ENCODE measurements around the gene ZNF487.

ZNF487 gene

DNA sequence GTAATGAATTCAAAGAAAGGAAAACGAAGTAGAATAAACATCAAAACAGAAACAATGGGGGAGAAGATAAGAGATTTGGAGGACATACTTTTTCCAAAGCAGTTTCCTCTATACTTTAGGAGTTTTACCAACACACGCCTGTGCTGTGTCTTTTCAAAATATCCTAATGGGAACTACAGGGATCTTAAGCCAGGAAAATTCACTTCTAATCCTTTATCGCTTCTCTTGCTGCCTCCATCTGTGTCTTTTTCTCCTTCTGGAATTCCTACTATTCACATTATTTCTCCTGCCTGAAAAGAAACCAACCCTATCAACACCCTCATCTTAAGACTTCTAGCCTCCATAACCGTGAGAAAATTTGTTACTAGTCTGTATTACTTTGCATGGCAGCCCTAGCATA is 34.7 kb upstream of the ZNF487 start:
- Histone ChIP-seq H3K23ac (ENCODE audit: low read depth, low read length, poor library complexity) (no peak overlapping the region), H2AFZ (ENCODE audit: low read length) (no peak overlapping the region), H2BK120ac (ENCODE audit: low read depth, low read length) (no peak overlapping the region), H2BK15ac (ENCODE audit: low read length) (no peak overlapping the region), H3K18ac (ENCODE audit: low read length) (no peak overlapping the region), H3K14ac (ENCODE audit: low read length) (no peak overlapping the region), H3K4ac (ENCODE audit: low read length) (no peak overlapping the region), H4K91ac (ENCODE audit: low read depth, low read length, poor library complexity) (no peak overlapping the region), H3K79me1 (ENCODE audit: low read depth, low read length) (peaks cover 2% of the 10 kb centered on the region), H2BK5ac (ENCODE audit: low read length) (no peak overlapping the region), H3K27ac (replicated peaks; ENCODE audit: low read length) (peak overlapping the region; percentile 55), H3K9me3 (replicated peaks in 1 of 2; ENCODE audit: control insufficient read depth in 2 of 2, insufficient read depth in 1 of 2, low read depth in 1 of 2, low read length in 2 of 2) (peaks cover 0 to 17% of the 10 kb centered on the region in 2 donors), H3K9ac (ENCODE audit: low read depth, low read length, poor library complexity) (no peak overlapping the region), H3K27me3 (ENCODE audit: control insufficient read depth in 3 of 3, insufficient read depth in 3 of 3, low read depth in 1 of 3, low read length in 3 of 3) (no peaks in the 10 kb centered on the region), H4K8ac (ENCODE audit: low read depth, low read length) (no peak overlapping the region), H2BK12ac (ENCODE audit: low read length) (no peak overlapping the region), H3K4me2 (ENCODE audit: insufficient read depth, low read length, poor library complexity, severe bottlenecking) (no peak overlapping the region), H3K4me1 (ENCODE audit: control insufficient read depth in 2 of 2, insufficient read depth in 1 of 2, low read depth in 1 of 2, low read length in 2 of 2) (peaks cover 12 to 13% of the 10 kb centered on the region in 2 donors), H2AK5ac (ENCODE audit: low read depth, low read length) (no peak overlapping the region), H3K4me3 (ENCODE audit: low read length in 2 of 2) (no peak overlapping the region), H3K36me3 (replicated peaks in 1 of 2; ENCODE audit: control insufficient read depth in 2 of 2, insufficient read depth in 2 of 2, low read length in 2 of 2) (peaks cover 2 to 73% of the 10 kb centered on the region in 2 donors)
- WGBS, 2 donors (ENCODE audit: extremely low coverage in 2 of 2, insufficient read length in 2 of 2, insufficient replicate concordance in 1 of 2) = no CpG with 5 or more reads among the region's 4 CpGs
- no peak for DNase-seq (ENCODE audit: low spot score)

DNA sequence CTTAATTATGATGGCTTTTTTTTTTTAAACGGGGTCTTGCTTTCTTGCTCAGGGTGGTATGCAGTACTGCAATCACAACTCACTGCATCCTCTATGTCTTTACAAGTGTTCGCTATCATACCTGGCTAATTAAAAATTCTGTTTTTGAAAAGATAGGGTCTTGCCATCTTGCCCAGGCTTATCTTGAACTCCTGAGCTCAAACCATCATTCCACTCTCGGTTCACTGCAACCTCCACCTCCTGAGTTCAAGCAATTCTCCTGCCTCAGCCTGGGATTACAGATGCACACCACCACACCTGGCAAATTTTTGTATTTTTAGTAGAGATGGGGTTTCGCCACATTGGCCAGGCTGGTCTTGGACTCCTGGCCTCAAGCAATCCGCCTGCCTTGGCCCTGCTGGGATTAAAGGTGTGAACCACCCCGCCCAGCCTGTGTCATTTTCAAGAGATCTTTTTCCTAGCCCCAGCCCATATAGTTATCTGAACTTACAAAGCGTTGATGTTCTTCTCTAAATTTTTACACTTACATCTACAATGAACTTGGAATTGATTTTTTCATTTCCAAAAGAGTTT is 33.9 kb upstream of the ZNF487 start:
- Histone ChIP-seq H2AFZ (ENCODE audit: low read length) (no peak overlapping the region), H3K9ac (ENCODE audit: low read depth, low read length, poor library complexity) (no peak overlapping the region), H2AK5ac (ENCODE audit: low read depth, low read length) (no peak overlapping the region), H2BK12ac (ENCODE audit: low read length) (no peak overlapping the region), H3K36me3 (replicated peaks in 1 of 2; ENCODE audit: control insufficient read depth in 2 of 2, insufficient read depth in 2 of 2, low read length in 2 of 2) (peaks cover 2 to 73% of the 10 kb centered on the region in 2 donors), H3K4me3 (ENCODE audit: low read length in 2 of 2) (no peak overlapping the region), H2BK5ac (ENCODE audit: low read length) (no peak overlapping the region), H3K4ac (ENCODE audit: low read length) (no peak overlapping the region), H2BK15ac (ENCODE audit: low read length) (no peak overlapping the region), H3K27ac (replicated peaks; ENCODE audit: low read length) (no peak overlapping the region), H3K14ac (ENCODE audit: low read length) (no peak overlapping the region), H3K23ac (ENCODE audit: low read depth, low read length, poor library complexity) (no peak overlapping the region), H3K27me3 (ENCODE audit: control insufficient read depth in 3 of 3, insufficient read depth in 3 of 3, low read depth in 1 of 3, low read length in 3 of 3) (no peaks in the 10 kb centered on the region), H3K4me1 (ENCODE audit: control insufficient read depth in 2 of 2, insufficient read depth in 1 of 2, low read depth in 1 of 2, low read length in 2 of 2) (peaks cover 11% of the 10 kb centered on the region in 2 donors), H3K79me1 (ENCODE audit: low read depth, low read length) (peaks cover 4% of the 10 kb centered on the region), H4K91ac (ENCODE audit: low read depth, low read length, poor library complexity) (no peak overlapping the region), H3K18ac (ENCODE audit: low read length) (no peak overlapping the region), H2BK120ac (ENCODE audit: low read depth, low read length) (no peak overlapping the region), H3K4me2 (ENCODE audit: insufficient read depth, low read length, poor library complexity, severe bottlenecking) (no peak overlapping the region), H3K9me3 (replicated peaks in 1 of 2; ENCODE audit: control insufficient read depth in 2 of 2, insufficient read depth in 1 of 2, low read depth in 1 of 2, low read length in 2 of 2) (peaks cover 0 to 17% of the 10 kb centered on the region in 2 donors), H4K8ac (ENCODE audit: low read depth, low read length) (no peak overlapping the region)
- no peak for DNase-seq (ENCODE audit: low spot score)
- WGBS, 2 donors (ENCODE audit: extremely low coverage in 2 of 2, insufficient read length in 2 of 2, insufficient replicate concordance in 1 of 2) = no CpG with 5 or more reads among the region's 7 CpGs

DNA sequence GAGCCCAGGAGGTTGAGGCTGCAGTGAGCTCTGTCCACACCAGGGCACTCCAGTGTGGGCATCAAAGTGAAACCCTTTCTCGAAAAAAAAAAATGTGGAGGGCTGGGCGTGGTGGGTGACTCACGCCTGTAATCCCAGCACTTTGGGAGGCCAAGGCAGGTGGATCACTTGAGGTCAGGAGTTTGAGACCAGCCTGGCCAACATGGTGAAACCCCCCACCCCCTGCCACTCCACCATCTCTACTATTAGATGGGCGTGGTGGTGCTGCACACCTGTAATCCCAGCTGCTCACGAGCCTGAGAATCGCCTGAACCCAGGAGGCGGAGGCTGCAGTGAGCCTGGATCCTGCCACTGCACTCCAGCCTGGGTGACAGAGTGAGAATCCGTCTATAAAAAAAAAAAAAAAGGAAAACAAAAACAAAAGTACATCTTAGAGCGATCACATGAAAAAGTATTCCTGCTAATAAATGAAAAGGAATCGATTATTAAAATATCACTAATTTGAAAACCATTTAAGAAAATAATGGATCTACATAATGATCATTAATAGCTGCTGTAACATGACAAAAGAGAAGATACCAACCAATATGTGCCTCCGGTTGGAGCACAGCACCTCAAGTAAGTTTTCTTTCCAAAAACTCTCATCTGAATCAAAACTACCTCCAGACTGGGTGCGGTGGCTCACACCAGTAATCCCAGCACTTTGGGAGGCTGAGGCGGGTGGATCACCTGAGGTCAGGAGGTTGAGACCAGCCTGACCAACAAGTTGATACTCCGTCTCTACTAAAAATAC is 32.8 kb upstream of the ZNF487 start:
- WGBS, 2 donors (ENCODE audit: extremely low coverage in 2 of 2, insufficient read length in 2 of 2, insufficient replicate concordance in 1 of 2) = no CpG with 5 or more reads among the region's 14 CpGs
- no peak overlapping the region for H3K14ac ChIP-seq (ENCODE audit: low read length)
- peaks cover 2 to 66% of the 10 kb centered on the region in 2 donors for H3K36me3 ChIP-seq (replicated peaks in 1 of 2; ENCODE audit: control insufficient read depth in 2 of 2, insufficient read depth in 2 of 2, low read length in 2 of 2)
- no peak overlapping the region for H3K18ac ChIP-seq (ENCODE audit: low read length)
- no peak overlapping the region for H3K4me2 ChIP-seq (ENCODE audit: insufficient read depth, low read length, poor library complexity, severe bottlenecking)
- no peaks in the 10 kb centered on the region for H3K27me3 ChIP-seq (ENCODE audit: control insufficient read depth in 3 of 3, insufficient read depth in 3 of 3, low read depth in 1 of 3, low read length in 3 of 3)
- no peak overlapping the region for H2BK120ac ChIP-seq (ENCODE audit: low read depth, low read length)
- no peak overlapping the region for H3K4me3 ChIP-seq (ENCODE audit: low read length in 2 of 2)
- no peak overlapping the region for H4K91ac ChIP-seq (ENCODE audit: low read depth, low read length, poor library complexity)
- H3K4me1 ChIP-seq (ENCODE audit: control insufficient read depth in 2 of 2, insufficient read depth in 1 of 2, low read depth in 1 of 2, low read length in 2 of 2) = peaks cover 8 to 9% of the 10 kb centered on the region in 2 donors
- H3K27ac ChIP-seq (replicated peaks; ENCODE audit: low read length) = no peak overlapping the region
- H2AFZ ChIP-seq (ENCODE audit: low read length) = no peak overlapping the region
- H3K9me3 ChIP-seq (replicated peaks in 1 of 2; ENCODE audit: control insufficient read depth in 2 of 2, insufficient read depth in 1 of 2, low read depth in 1 of 2, low read length in 2 of 2) = peaks cover 0 to 17% of the 10 kb centered on the region in 2 donors
- no peak overlapping the region for H2BK12ac ChIP-seq (ENCODE audit: low read length)
- peaks cover 6% of the 10 kb centered on the region for H3K79me1 ChIP-seq (ENCODE audit: low read depth, low read length)
- H3K23ac ChIP-seq (ENCODE audit: low read depth, low read length, poor library complexity) = no peak overlapping the region
- no peak overlapping the region for H3K4ac ChIP-seq (ENCODE audit: low read length)
- H3K9ac ChIP-seq (ENCODE audit: low read depth, low read length, poor library complexity) = no peak overlapping the region
- no peak overlapping the region for H2BK5ac ChIP-seq (ENCODE audit: low read length)
- no peak for DNase-seq (ENCODE audit: low spot score)
- H2AK5ac ChIP-seq (ENCODE audit: low read depth, low read length) = no peak overlapping the region
- H4K8ac ChIP-seq (ENCODE audit: low read depth, low read length) = no peak overlapping the region
- no peak overlapping the region for H2BK15ac ChIP-seq (ENCODE audit: low read length)

DNA sequence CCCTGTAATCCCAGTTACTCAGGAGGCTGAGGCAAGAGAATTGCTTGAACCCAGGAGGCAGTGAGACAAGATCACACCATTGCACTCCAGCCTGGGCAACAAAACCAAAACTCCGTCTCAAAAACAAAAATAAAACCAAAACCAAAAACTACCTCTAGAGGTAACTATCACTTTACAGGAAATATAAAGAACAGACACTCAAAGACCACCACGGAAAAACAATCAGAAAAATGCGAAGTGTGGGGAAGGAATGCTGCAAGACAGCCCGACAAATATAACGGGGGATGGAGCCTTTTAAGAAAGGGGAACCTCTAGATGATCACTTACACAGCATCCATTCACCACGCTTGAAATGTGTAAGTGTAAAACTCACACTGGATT is 32.2 kb upstream of the ZNF487 start:
- Histone ChIP-seq H3K36me3 (replicated peaks in 1 of 2; ENCODE audit: control insufficient read depth in 2 of 2, insufficient read depth in 2 of 2, low read length in 2 of 2) (peaks cover 2 to 60% of the 10 kb centered on the region in 2 donors), H3K79me1 (ENCODE audit: low read depth, low read length) (peaks cover 6% of the 10 kb centered on the region), H3K4me2 (ENCODE audit: insufficient read depth, low read length, poor library complexity, severe bottlenecking) (no peak overlapping the region), H2BK15ac (ENCODE audit: low read length) (no peak overlapping the region), H3K4ac (ENCODE audit: low read length) (no peak overlapping the region), H3K27me3 (ENCODE audit: control insufficient read depth in 3 of 3, insufficient read depth in 3 of 3, low read depth in 1 of 3, low read length in 3 of 3) (no peaks in the 10 kb centered on the region), H3K4me1 (ENCODE audit: control insufficient read depth in 2 of 2, insufficient read depth in 1 of 2, low read depth in 1 of 2, low read length in 2 of 2) (peaks cover 9 to 10% of the 10 kb centered on the region in 2 donors), H2BK5ac (ENCODE audit: low read length) (no peak overlapping the region), H3K18ac (ENCODE audit: low read length) (no peak overlapping the region), H4K91ac (ENCODE audit: low read depth, low read length, poor library complexity) (no peak overlapping the region), H2BK12ac (ENCODE audit: low read length) (no peak overlapping the region), H3K9ac (ENCODE audit: low read depth, low read length, poor library complexity) (no peak overlapping the region), H3K4me3 (ENCODE audit: low read length in 2 of 2) (no peak overlapping the region), H2AFZ (ENCODE audit: low read length) (no peak overlapping the region), H3K23ac (ENCODE audit: low read depth, low read length, poor library complexity) (no peak overlapping the region), H4K8ac (ENCODE audit: low read depth, low read length) (no peak overlapping the region), H3K27ac (replicated peaks; ENCODE audit: low read length) (no peak overlapping the region), H3K14ac (ENCODE audit: low read length) (no peak overlapping the region), H2BK120ac (ENCODE audit: low read depth, low read length) (no peak overlapping the region), H2AK5ac (ENCODE audit: low read depth, low read length) (no peak overlapping the region), H3K9me3 (replicated peaks in 1 of 2; ENCODE audit: control insufficient read depth in 2 of 2, insufficient read depth in 1 of 2, low read depth in 1 of 2, low read length in 2 of 2) (peaks cover 0 to 20% of the 10 kb centered on the region in 2 donors)
- no peak for DNase-seq (ENCODE audit: low spot score)
- no CpG with 5 or more reads among the region's 6 CpGs for WGBS, 2 donors (ENCODE audit: extremely low coverage in 2 of 2, insufficient read length in 2 of 2, insufficient replicate concordance in 1 of 2)
